ENCODE data around the gene GABBR1. TPM values are rescaled to one million over a fixed set of nuclear protein-coding genes. Genes with fewer than 3 reads are reported as not detected.

The GABBR1 gene
- total RNA-seq, 1 donor, result 7.6 TPM

DNA sequence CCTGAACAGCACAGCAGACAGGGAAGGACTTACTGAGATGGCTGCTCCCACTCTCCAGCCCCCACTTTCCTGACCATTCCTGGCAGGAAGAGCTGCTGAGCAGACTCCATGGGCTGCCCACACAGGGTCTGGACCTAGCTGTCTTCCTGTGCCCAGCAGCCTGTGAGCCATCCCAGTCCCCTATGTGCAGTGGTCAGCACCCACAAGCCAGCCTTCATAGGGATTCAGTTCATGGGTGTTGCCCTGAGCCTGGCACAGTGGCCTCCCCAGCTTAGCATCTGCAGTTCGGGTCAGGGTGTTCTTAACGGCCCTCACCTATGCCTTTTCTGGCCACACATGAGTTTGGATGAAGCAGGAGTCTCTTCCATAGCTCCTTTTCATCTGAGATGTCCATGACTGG lies 105.4 kb downstream of the GABBR1 start:
- Histone ChIP-seq H3K4me1 (ENCODE audit: insufficient read depth, low read length) (no peaks in the 10 kb centered on the region), H3K4me3 (ENCODE audit: insufficient read depth, low read length) (no peak overlapping the region), H3K4me2 (ENCODE audit: insufficient read depth, low read length) (no peak overlapping the region), H3K36me3 (ENCODE audit: insufficient read depth, low read length) (no peaks in the 10 kb centered on the region), H3K27ac (ENCODE audit: low read depth, low read length) (no peak overlapping the region), H3K79me2 (ENCODE audit: insufficient read depth, low read length) (no peaks in the 10 kb centered on the region), H3K27me3 (ENCODE audit: insufficient read depth, low read length) (no peaks in the 10 kb centered on the region), H2AFZ (ENCODE audit: low read length) (no peak overlapping the region), H4K20me1 (ENCODE audit: insufficient read depth, low read length) (no peaks in the 10 kb centered on the region), H3K9me3 (ENCODE audit: low read depth, low read length) (no peaks in the 10 kb centered on the region)
- TF ChIP-seq, protein P1, sequence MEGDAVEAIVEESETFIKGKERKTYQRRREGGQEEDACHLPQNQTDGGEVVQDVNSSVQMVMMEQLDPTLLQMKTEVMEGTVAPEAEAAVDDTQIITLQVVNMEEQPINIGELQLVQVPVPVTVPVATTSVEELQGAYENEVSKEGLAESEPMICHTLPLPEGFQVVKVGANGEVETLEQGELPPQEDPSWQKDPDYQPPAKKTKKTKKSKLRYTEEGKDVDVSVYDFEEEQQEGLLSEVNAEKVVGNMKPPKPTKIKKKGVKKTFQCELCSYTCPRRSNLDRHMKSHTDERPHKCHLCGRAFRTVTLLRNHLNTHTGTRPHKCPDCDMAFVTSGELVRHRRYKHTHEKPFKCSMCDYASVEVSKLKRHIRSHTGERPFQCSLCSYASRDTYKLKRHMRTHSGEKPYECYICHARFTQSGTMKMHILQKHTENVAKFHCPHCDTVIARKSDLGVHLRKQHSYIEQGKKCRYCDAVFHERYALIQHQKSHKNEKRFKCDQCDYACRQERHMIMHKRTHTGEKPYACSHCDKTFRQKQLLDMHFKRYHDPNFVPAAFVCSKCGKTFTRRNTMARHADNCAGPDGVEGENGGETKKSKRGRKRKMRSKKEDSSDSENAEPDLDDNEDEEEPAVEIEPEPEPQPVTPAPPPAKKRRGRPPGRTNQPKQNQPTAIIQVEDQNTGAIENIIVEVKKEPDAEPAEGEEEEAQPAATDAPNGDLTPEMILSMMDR (IDR thresholded peaks at IDR 0.05; ENCODE audit: extremely low read depth, low read depth, low read length), result no peak
- DNase-seq (ENCODE audit: insufficient read length, low spot score, missing footprints), result no peak

DNA sequence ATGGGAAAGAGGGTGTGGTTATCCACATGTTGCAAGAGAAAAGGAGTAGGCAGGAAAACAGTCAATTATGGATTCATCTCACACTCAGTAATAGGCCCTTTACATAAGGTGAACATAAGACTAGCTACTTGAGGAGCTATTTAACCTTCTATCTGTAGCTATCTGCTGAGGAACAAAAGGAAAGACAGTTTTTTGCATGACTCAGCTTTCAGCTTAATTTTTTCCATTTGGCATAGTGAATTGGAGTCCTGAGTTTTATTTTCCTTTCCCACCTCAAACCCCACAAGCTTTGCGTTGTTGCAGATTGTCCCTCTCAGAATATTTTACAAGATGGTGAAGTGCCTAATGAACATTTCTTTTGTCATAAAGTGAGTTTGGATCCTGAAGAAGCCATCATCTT lies 105.9 kb downstream of the GABBR1 start:
- Histone ChIP-seq H3K9me3 (ENCODE audit: low read depth, low read length) (no peaks in the 10 kb centered on the region), H3K4me2 (ENCODE audit: insufficient read depth, low read length) (no peak overlapping the region), H3K79me2 (ENCODE audit: insufficient read depth, low read length) (no peaks in the 10 kb centered on the region), H2AFZ (ENCODE audit: low read length) (no peak overlapping the region), H3K27ac (ENCODE audit: low read depth, low read length) (no peak overlapping the region), H3K27me3 (ENCODE audit: insufficient read depth, low read length) (no peaks in the 10 kb centered on the region), H4K20me1 (ENCODE audit: insufficient read depth, low read length) (no peaks in the 10 kb centered on the region), H3K36me3 (ENCODE audit: insufficient read depth, low read length) (no peaks in the 10 kb centered on the region), H3K4me3 (ENCODE audit: insufficient read depth, low read length) (no peak overlapping the region), H3K4me1 (ENCODE audit: insufficient read depth, low read length) (no peaks in the 10 kb centered on the region)
- TF ChIP-seq, protein P1 (IDR thresholded peaks at IDR 0.05; ENCODE audit: extremely low read depth, low read depth, low read length), result no peak
- DNase-seq (ENCODE audit: insufficient read length, low spot score, missing footprints), result no peak

DNA sequence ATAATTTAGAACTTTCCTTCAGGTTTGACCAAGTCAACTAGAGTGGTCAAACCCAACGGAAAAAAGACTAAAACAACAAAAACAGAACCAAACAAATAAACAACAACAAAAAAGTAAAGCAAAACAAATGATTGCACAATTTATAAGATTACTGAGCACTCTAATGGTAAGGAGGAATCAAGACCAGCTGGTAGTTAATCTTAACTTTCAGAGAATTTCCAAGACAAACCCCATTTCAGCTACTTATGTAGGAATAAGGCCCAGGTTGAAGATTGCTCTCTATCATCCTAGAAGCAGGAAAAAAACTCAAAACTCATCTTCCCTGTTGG lies 107.7 kb downstream of the GABBR1 start:
- Histone ChIP-seq H3K4me3 (ENCODE audit: insufficient read depth, low read length) (no peak overlapping the region), H3K27ac (ENCODE audit: low read depth, low read length) (no peak overlapping the region), H3K79me2 (ENCODE audit: insufficient read depth, low read length) (no peaks in the 10 kb centered on the region), H3K27me3 (ENCODE audit: insufficient read depth, low read length) (no peaks in the 10 kb centered on the region), H3K4me1 (ENCODE audit: insufficient read depth, low read length) (no peaks in the 10 kb centered on the region), H4K20me1 (ENCODE audit: insufficient read depth, low read length) (no peaks in the 10 kb centered on the region), H2AFZ (ENCODE audit: low read length) (no peak overlapping the region), H3K36me3 (ENCODE audit: insufficient read depth, low read length) (no peaks in the 10 kb centered on the region), H3K9me3 (ENCODE audit: low read depth, low read length) (no peaks in the 10 kb centered on the region), H3K4me2 (ENCODE audit: insufficient read depth, low read length) (no peak overlapping the region)
- TF ChIP-seq, protein P1 (IDR thresholded peaks at IDR 0.05; ENCODE audit: extremely low read depth, low read depth, low read length), result no peak
- DNase-seq (ENCODE audit: insufficient read length, low spot score, missing footprints), result no peak

DNA sequence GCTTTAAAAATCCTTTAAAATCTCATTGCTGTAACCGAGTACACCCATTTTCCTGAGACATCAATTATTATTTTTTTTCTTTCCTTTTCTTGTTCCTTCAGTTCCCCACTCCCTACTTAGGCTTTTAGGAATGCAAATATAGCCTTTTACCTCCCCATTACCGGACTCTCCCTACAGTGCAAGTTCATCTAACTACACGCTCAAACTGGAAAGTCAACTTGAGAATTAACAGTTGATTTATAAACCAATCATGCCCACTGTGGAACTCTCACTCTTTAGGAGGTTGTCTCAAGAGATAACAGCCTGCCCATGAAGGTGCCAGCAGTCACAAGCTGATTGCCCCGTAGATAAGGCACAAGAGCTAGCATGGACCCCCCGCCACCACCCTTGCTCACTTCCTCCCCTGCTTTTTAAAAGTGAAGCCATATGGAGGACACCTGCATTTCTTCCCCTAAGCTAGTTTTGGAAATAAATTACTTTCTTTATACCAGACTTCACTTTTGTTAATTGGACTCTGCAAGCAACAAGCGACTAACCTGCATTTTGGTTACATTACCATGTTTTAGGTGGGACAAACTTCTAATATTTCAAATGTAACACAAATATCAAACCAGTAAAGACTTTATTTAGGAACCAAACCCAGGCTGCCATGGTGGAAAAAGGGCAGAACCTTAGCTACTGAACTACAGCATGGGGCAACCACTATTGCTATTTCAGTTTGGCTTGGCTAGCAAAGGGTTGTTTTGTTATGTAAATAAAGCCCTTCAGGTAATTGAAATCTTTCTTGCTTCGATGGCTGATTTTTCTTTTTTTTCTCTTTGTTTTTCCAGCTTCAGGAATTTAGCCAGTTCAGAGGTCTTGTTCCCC lies 108.3 kb downstream of the GABBR1 start:
- Histone ChIP-seq H3K4me2 (ENCODE audit: insufficient read depth, low read length) (no peak overlapping the region), H3K36me3 (ENCODE audit: insufficient read depth, low read length) (no peaks in the 10 kb centered on the region), H3K27me3 (ENCODE audit: insufficient read depth, low read length) (no peaks in the 10 kb centered on the region), H3K4me1 (ENCODE audit: insufficient read depth, low read length) (no peaks in the 10 kb centered on the region), H3K4me3 (ENCODE audit: insufficient read depth, low read length) (no peak overlapping the region), H3K27ac (ENCODE audit: low read depth, low read length) (no peak overlapping the region), H2AFZ (ENCODE audit: low read length) (no peak overlapping the region), H4K20me1 (ENCODE audit: insufficient read depth, low read length) (no peaks in the 10 kb centered on the region), H3K9me3 (ENCODE audit: low read depth, low read length) (no peaks in the 10 kb centered on the region), H3K79me2 (ENCODE audit: insufficient read depth, low read length) (no peaks in the 10 kb centered on the region)
- DNase-seq (ENCODE audit: insufficient read length, low spot score, missing footprints), result no peak
- TF ChIP-seq, protein P1 (IDR thresholded peaks at IDR 0.05; ENCODE audit: extremely low read depth, low read depth, low read length), result no peak

All from osteoblast (primary cell).